ENCODE data around the gene PTPN6.

DNA sequence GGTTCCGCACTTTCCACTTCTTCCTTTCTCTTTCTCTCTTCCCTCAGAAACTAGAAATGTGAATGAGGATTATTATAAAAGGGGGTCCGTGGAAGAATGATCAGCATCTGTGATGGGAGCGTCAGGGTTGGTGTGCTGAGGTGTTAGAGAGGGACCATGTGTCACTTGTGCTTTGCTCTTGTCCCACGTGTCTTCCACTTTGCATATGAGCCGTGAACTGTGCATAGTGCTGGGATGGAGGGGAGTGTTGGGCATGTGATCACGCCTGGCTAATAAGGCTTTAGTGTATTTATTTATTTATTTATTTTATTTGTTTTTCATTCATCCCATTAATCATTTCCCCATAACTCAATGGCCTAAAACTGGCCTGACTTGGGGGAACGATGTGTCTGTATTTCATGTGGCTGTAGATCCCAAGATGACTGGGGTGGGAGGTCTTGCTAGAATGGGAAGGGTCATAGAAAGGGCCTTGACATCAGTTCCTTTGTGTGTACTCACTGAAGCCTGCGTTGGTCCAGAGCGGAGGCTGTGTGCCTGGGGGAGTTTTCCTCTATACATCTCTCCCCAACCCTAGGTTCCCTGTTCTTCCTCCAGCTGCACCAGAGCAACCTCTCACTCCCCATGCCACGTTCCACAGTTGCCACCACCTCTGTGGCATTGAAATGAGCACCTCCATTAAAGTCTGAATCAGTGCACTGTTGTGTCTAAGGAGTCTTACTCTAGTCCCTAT lies 28.0 kb upstream of the PTPN6 start:
- TF ChIP-seq BHLHE40 (IDR thresholded peaks at IDR 0.05; ENCODE audit: borderline replicate concordance) (no peak), FOXK2 (IDR thresholded peaks at IDR 0.05) (no peak), ZNF384 (IDR thresholded peaks at IDR 0.05) (no peak), SUZ12 (IDR thresholded peaks at IDR 0.05) (no peak), CTBP1 (IDR thresholded peaks at IDR 0.05; ENCODE audit: borderline replicate concordance) (no peak), HDGF (IDR thresholded peaks at IDR 0.05; ENCODE audit: borderline replicate concordance) (no peak), ELF4 (IDR thresholded peaks at IDR 0.05) (no peak), LEF1 (IDR thresholded peaks at IDR 0.05; ENCODE audit: borderline replicate concordance) (no peak), SP1 (IDR thresholded peaks at IDR 0.05) (no peak)
- TF ChIP-seq, protein P1, sequence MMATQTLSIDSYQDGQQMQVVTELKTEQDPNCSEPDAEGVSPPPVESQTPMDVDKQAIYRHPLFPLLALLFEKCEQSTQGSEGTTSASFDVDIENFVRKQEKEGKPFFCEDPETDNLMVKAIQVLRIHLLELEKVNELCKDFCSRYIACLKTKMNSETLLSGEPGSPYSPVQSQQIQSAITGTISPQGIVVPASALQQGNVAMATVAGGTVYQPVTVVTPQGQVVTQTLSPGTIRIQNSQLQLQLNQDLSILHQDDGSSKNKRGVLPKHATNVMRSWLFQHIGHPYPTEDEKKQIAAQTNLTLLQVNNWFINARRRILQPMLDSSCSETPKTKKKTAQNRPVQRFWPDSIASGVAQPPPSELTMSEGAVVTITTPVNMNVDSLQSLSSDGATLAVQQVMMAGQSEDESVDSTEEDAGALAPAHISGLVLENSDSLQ (IDR thresholded peaks at IDR 0.05) = no peak

Data from HEK293T (cell line).